ENCODE results near the gene CSNK1D.

- TF ChIP-seq POLR2A (IDR thresholded peaks at IDR 0.05; ENCODE audit: low read depth, low read length) (no peak), POLR2AphosphoS5 (IDR thresholded peaks at IDR 0.05; ENCODE audit: low read depth, low read length) (no peak)
Measured at GRCh38 chr17:82202981-82203380, 70.5 kb downstream of the CSNK1D start.

Measured in GM12891 (cell line).